B cell (primary cell): ENCODE results near the gene ST6GAL1.

Source experiments
- CTCF ChIP-seq: fragments of 200-600 bp; IDR thresholded peaks from one replicate; pipeline ENCODE4 v1.8.0; 2022; ENCODE audit warnings: antibody characterized with exemption, mild to moderate bottlenecking
- EZH2 ChIP-seq: IDR thresholded peaks from 2 replicates; pipeline ENCODE4 v1.6.1; 2012; ENCODE audit warnings: borderline replicate concordance, low read depth, mild to moderate bottlenecking, moderate library complexity, low read length; ENCODE audit not compliant: insufficient read depth, poor library complexity, severe bottlenecking

DNA sequence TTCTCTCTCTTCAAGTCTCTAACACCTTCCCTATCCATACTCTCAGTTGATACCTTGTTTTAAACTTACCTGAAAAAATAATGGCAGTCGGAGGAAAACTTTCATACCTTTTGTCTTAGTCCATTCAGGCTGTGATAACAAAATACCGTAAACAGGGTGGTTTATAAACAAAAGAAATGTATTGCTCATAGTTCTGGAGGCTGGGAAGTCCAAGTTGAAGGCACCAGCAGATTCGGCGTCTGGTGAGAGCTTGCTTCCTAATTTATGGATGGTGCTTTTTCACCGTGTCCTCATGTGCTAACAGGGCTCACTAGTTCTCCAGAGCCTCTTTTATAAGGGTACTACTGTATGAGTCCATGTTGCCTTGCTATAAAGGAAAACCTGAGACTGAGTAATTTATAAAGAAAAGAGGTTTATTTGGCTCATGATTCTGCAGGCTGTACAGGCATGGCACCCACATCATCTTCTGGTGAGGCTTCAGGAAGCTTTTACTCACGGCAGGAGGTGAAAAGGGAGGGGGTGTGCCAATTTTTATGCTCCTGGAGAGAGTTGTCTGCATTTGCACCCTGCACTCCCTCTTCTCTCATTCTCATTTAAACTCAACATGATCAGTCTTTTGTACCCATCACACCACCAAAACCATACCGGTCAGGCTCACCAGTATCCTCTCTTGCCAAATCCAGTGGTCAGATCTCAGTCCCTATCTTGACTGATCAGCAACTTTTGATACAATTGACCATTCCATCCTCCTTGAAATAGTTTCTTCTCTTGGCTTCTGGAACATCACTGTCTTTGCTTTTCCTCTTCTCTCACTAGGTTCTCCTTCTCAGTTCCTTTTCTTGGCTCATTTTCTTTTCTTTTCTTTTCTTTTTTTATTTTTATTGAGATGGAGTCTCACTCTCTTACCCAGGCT, 21.6 kb downstream of the ST6GAL1 start:
- TF ChIP-seq CTCF = no peak
- TF ChIP-seq EZH2 = no peak
